Spinal cord (tissue), 10 donors: ENCODE data around the gene SLC2A9. TPM values are rescaled to one million over a fixed set of nuclear protein-coding genes. Genes with fewer than 3 reads are reported as not detected.
A peak's percentile ranks its signal among the peaks of the same experiment; 100 is the strongest.
"Not testable (repeated sequence)": the region's sequence is repeated elsewhere in the genome, so short reads cannot be mapped to it uniquely, and the experiment has no call there.

Experiments used
- DNase-seq, 6 donors: peaks; one replicate each; pipeline versions ENCODE4 v3.0.0 to v3.0.0-alpha.2; 2013 to 2015; ENCODE audit warnings: low spot score in 6 of 6, low read depth in 4 of 6
- H3K27ac ChIP-seq: one replicate; pipeline ENCODE4 v1.5.1; 2013; ENCODE audit warnings: low read depth, low read length, control low read depth
- H3K27me3 ChIP-seq: one replicate; pipeline ENCODE4 v1.6.1; 2013; ENCODE audit warnings: low read length; ENCODE audit not compliant: control insufficient read depth, insufficient read depth
- H3K36me3 ChIP-seq: one replicate; pipeline ENCODE4 v1.6.1; 2013; ENCODE audit warnings: low read length; ENCODE audit not compliant: control insufficient read depth, insufficient read depth
- H3K4me1 ChIP-seq: one replicate; pipeline ENCODE4 v1.6.1; 2013; ENCODE audit warnings: low read length; ENCODE audit not compliant: control insufficient read depth, insufficient read depth
- H3K4me3 ChIP-seq: one replicate; pipeline ENCODE4 v1.5.1; 2013; ENCODE audit warnings: low read depth, low read length, control low read depth
- H3K9me3 ChIP-seq: one replicate; pipeline ENCODE4 v1.6.1; 2013; ENCODE audit warnings: low read length; ENCODE audit not compliant: control insufficient read depth, insufficient read depth
- WGBS: methylation state at CpG from one replicate; pipeline ENCODE4 v1.1.5; 2013; ENCODE audit warnings: missing lambda C conversion rate; ENCODE audit not compliant: insufficient coverage; 5-methylcytosine and 5-hydroxymethylcytosine counted together
- polyA plus RNA-seq, 2 donors: library from polyadenylated mRNA; unstranded; fragments of 120-200 nt; gene quantifications; one replicate each; pipeline ENCODE4 v1.2.1, GENCODE V29; 2013; ENCODE audit not compliant: insufficient read length in 2 of 2
- total RNA-seq, 2 donors: library from RNA; depleted of rRNA in 1 of 2; stranded (reverse); fragments of 120-200 nt in 1 of 2; fragments of >200 nt in 1 of 2; gene quantifications; one replicate each; pipeline versions ENCODE4 v1.2.3 to v1.2.4, GENCODE V29; 2013 to 2014
- donor health status: healthy.

Gene SLC2A9
- total and polyA plus RNA-seq, 4 donors: 2.0 to 4.4 (median 3.7) TPM

DNA sequence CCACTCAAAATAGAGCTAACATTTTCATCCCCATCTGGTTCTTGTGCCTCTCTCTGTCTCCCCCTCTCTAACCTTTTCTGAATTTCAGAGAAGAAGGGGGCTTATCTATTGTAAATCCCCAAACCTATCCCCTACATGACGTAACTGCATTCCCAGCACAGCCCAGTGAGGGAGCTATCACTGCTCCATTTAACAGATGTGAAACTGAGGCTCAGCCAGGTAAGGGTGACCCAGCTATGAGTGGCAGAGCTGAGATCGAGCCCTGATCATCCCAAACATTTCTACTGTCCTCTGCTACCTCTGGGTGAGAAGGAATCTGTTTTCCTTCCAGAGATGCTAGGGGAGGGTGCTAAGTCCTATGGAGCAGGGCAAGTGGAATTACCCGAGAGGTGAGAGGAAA, 107.5 kb downstream of the SLC2A9 start:
- H3K27me3 ChIP-seq: no peaks in the 10 kb centered on the region
- H3K27ac ChIP-seq: no peak overlapping the region
- no peaks in the 10 kb centered on the region for H3K4me1 ChIP-seq
- H3K4me3 ChIP-seq: no peak overlapping the region
- WGBS: 80% methylated on average over 1 of the region's 3 CpGs
- H3K9me3 ChIP-seq: no peaks in the 10 kb centered on the region
- no peaks in the 10 kb centered on the region for H3K36me3 ChIP-seq
- DNase-seq: no peak

DNA sequence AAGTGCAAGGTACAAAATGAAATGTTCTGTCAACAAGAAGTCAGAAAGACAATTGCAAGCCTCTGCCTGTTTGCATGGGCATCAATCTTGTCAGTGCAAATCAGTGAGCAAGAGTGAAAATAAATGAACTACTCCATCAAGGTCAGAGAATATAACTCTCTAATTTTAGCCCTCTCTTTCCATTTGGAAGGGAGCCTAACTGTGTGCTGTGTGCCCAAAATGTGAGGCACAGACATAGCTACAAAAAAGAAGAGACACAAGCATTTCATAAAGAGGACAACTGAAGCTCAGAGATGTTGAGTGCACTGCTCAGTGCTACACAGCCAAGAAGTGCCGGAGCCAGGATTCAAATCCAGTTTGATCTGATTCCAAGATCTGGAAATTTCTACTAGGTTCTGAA, 114.3 kb downstream of the SLC2A9 start:
- no CpG with 5 or more reads among the region's 1 CpG for WGBS
- no peak for DNase-seq
- H3K27me3 ChIP-seq: no peaks in the 10 kb centered on the region

DNA sequence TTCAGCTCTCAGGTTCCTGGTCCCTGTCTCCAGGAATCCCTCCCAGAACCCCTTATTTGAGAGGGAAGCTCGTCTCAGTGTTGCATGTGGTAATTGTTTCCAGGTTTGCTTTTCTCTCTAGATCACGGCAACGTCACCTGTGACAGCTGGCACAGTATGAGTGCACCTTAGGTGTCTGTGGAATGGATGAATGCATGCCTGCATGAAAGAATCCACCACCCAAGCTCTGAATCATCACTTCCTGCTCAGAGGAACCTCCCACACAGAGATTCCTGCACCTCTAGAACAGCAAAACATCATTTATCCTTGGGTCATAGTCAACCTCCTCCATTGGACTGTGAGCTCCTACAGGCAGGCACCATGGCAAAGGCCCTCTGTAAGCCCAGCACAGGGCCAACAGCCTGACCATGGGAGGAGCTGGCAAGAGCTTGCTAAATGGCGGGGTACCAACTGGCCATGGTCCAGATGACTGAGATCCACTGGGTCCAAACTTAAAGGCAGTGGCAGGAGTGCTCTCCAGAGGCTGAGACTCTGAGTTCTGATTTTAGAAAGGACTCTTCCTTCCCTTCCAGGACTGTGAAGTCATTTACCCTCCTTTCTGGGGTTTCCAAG, 116.2 kb downstream of the SLC2A9 start:
- no peaks in the 10 kb centered on the region for H3K9me3 ChIP-seq
- no peak overlapping the region for H3K27ac ChIP-seq
- H3K27me3 ChIP-seq: no peaks in the 10 kb centered on the region
- H3K4me1 ChIP-seq: no peaks in the 10 kb centered on the region
- 85% methylated on average over 2 of the region's 4 CpGs for WGBS
- H3K4me3 ChIP-seq: no peak overlapping the region
- H3K36me3 ChIP-seq: no peaks in the 10 kb centered on the region
- no peak for DNase-seq

More for the DNA sequence above, 114.3 kb downstream of the SLC2A9 start:
- H3K9me3 ChIP-seq: no peaks in the 10 kb centered on the region
- no peak overlapping the region for H3K27ac ChIP-seq
- H3K36me3 ChIP-seq: no peaks in the 10 kb centered on the region
- H3K4me3 ChIP-seq: no peak overlapping the region
- H3K4me1 ChIP-seq: no peaks in the 10 kb centered on the region

DNA sequence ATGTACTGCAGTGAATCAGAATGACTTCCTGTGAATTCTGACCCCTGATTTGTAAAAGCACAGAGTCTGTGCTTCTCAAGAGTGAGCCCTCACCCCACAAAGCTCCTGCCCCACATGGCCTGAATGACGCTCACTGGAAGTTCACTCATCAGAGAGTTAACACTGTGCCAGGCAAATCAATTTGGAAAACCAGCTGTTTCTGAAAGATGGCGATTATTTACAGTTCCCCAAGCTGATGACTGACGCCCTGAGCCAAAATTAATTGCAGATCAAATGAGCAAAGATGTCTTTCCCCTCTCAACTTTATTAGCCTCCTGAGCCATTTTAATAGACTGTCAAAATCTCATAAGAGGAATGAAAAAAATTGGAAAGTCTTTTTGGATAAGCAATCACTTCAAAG, 118.0 kb downstream of the SLC2A9 start:
- Histone ChIP-seq H3K27me3 (no peaks in the 10 kb centered on the region), H3K4me1 (peaks cover 6% of the 10 kb centered on the region), H3K27ac (no peak overlapping the region), H3K36me3 (no peaks in the 10 kb centered on the region), H3K9me3 (no peaks in the 10 kb centered on the region), H3K4me3 (no peak overlapping the region)
- WGBS: 38% methylated on average over 1 of the region's 3 CpGs
- peak in 1 of 6 donors; percentile 61 for DNase-seq

DNA sequence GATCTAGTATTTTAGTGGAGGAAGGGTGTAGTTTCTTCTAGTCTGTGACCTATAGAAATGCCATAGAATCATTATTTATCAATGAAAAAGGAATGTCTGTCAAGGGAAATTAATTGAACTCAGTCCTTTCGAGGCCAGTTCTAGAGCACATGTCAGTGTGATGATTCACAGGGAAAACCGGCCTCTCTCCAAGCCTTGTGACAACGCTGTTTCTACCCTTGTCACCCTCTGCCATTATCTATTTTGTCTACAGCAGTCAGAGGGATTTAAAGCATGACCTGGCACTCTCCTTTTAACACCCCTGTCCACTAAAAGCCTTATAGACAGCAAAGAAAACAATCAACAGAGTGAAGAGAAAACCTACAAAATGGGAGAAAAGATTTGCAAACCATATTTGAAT, 120.0 kb downstream of the SLC2A9 start:
- H3K36me3 ChIP-seq: no peaks in the 10 kb centered on the region
- no peak overlapping the region for H3K27ac ChIP-seq
- DNase-seq: no peak

DNA sequence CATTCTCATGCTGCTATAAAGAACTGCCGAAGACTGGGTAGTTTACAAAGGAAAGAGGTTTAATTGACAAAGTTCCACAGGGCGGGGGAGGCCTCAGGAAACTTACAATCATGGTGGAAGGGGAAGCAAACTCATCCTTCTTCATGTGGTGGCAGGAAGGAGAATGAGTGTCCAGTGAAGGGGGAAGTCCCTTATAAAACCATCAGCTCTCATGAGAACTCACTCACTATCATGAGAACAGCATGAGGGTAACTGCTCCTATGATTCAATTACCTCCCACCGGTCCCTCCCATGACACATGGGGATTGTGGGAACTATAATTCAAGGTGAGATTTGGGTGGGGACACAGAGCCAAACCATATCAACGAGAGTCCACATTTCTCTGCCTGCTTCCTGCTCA, 120.7 kb downstream of the SLC2A9 start:
- H3K9me3 ChIP-seq, H3K4me3 ChIP-seq, H3K36me3 ChIP-seq, H3K27me3 ChIP-seq, H3K4me1 ChIP-seq, DNase-seq, H3K27ac ChIP-seq: not testable (repeated sequence)
- 86% methylated on average over 1 of the region's 4 CpGs for WGBS

More for the DNA sequence above, 120.0 kb downstream of the SLC2A9 start:
- Histone ChIP-seq H3K4me1 (peaks cover 6% of the 10 kb centered on the region), H3K4me3 (no peak overlapping the region), H3K27me3 (no peaks in the 10 kb centered on the region), H3K9me3 (no peaks in the 10 kb centered on the region)
- no CpG with 5 or more reads among the region's 3 CpGs for WGBS

DNA sequence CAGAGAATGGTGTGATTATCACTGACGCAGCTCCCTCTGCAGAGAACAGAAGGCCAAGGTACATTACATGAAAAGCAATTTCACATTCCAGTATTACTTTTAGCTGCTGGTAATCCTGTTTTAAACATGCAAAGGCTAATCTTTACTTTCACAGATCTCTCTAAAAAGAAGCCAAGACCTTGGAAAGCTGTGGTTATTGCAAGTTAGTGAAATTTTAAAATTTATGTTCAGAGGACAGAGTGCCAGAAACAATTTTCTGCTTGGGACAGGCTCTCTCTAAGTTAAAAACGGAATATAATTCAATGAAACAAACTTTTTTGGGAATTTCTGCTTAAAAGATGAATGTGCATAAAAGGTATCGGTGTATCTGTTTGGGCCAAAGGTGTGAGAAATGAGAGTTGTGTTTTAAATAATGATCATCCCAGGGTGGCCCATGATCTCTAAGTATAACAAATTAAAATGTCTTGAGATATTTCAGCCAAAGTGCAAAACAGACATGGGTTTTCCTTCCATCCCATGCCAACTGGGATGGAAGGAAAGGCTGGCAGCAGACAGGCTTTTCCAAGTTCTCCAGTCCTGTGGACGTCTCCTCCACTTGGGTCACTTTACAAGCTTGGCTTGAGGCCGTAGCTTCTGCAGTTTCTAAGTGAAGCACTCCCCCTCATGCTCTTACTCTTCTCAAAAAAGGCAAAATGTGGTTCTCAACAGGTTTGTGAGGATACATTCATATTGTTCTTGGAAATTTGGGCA, 121.8 kb downstream of the SLC2A9 start:
- WGBS: 87% methylated on average over 3 of the region's 5 CpGs
- Histone ChIP-seq H3K27ac (no peak overlapping the region), H3K27me3 (no peaks in the 10 kb centered on the region), H3K36me3 (no peaks in the 10 kb centered on the region), H3K4me1 (peaks cover 6% of the 10 kb centered on the region), H3K4me3 (no peak overlapping the region), H3K9me3 (no peaks in the 10 kb centered on the region)
- DNase-seq: peak in 1 of 6 donors; percentile 23

DNA sequence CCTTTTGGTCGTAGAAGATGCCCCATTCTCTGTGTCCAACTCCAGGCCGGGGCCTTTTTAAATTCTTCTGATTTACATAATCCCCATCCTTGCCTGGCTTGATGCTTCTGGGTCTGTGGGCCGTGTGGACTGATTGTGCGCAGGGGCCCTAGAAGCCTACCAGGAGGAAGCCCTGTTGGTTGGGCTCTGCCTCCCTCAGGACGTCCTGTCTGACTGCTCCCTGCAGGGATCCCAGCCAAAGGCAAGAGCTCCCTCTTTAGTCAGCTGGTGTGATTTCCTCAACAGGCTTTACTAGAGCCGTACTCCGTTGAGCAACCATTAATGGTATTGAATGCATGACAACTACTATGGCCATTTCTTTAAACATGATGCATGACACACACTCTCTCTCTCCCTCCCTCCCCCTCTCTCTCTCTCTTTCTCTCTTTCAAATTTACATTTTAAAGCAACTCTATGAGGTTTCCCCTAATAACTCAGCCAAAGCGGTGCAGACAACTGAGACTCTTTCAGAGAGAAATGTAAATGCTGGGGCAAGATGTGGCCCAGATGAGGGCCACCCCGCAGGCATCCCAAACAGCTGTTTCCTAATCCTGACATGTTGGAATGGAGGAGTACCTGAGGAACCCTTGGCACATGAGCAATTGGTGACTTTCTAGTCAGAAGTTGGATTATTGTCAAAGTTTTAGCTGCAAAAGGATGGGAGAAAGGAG, 122.5 kb downstream of the SLC2A9 start:
- Histone ChIP-seq H3K9me3 (no peaks in the 10 kb centered on the region), H3K27me3 (no peaks in the 10 kb centered on the region), H3K4me3 (no peak overlapping the region), H3K27ac (no peak overlapping the region), H3K36me3 (no peaks in the 10 kb centered on the region), H3K4me1 (peaks cover 6% of the 10 kb centered on the region)
- WGBS: 42% methylated on average over 6 of the region's 9 CpGs
- DNase-seq: peak in 3 of 6 donors; percentile 14 to 71 (median 57)

DNA sequence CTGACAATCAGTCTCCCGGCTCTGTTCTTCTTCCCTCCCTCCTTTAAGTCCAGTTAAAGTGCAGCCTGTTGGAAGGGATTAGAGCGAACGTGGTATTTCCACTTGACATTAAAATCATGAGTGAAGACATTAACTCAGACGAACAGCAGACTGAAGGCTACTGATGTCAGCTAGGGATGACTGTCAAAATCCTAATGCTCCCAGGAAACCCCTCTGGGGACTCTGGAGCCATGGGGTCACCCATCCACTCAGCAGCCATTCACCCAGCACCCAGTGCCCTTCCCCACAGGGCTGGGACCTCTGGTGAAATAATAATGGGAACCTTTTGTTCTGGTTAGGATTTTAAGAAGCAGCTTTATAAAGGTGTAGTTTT, 126.0 kb downstream of the SLC2A9 start:
- no peak for DNase-seq
- Histone ChIP-seq H3K27me3 (no peaks in the 10 kb centered on the region), H3K4me1 (peaks cover 6% of the 10 kb centered on the region), H3K36me3 (no peaks in the 10 kb centered on the region), H3K27ac (no peak overlapping the region), H3K4me3 (no peak overlapping the region), H3K9me3 (no peaks in the 10 kb centered on the region)
- no CpG with 5 or more reads among the region's 4 CpGs for WGBS
